Left ventricle myocardium inferior (tissue), 1 donor: ENCODE measurements around the gene PRTG. TPM values are rescaled to one million over a fixed set of nuclear protein-coding genes. Genes with fewer than 3 reads are reported as not detected.

Source experiments
- DNase-seq: peaks from one replicate; pipeline ENCODE4 v3.0.0-alpha.2; 2020
- H3K27ac ChIP-seq: fragments of 200-600 bp; replicated peaks from 2 replicates; pipeline ENCODE4 v1.8.0; 2021
- H3K27me3 ChIP-seq: fragments of 200-600 bp; 2 replicates; pipeline ENCODE4 v1.8.0; 2021; ENCODE audit warnings: low read depth
- H3K36me3 ChIP-seq: fragments of 200-600 bp; 2 replicates; pipeline ENCODE4 v1.8.0; 2021
- H3K4me1 ChIP-seq: fragments of 200-600 bp; 2 replicates; pipeline ENCODE4 v1.8.0; 2021
- H3K4me3 ChIP-seq: fragments of 200-600 bp; 2 replicates; pipeline ENCODE4 v1.8.0; 2021; ENCODE audit warnings: mild to moderate bottlenecking, moderate library complexity
- H3K9me3 ChIP-seq: fragments of 200-600 bp; replicated peaks from 2 replicates; pipeline ENCODE4 v1.8.0; 2021
- CTCF ChIP-seq: fragments of 200-600 bp; IDR thresholded peaks from 2 replicates; pipeline ENCODE4 v1.8.0; 2021; ENCODE audit warnings: antibody characterized with exemption, mild to moderate bottlenecking, borderline replicate concordance
- intact Hi-C: fragments of 100-400 bp; cut with micrococcal nuclease; formaldehyde crosslinking; loops from one replicate; pipeline ENCODE4 v1.11.0; 2022
- total RNA-seq: library from RNA; stranded (reverse); fragmentation: NEBNext Ultra II Directional; extraction: Animal tissue kit (Norgen Biotek cat#: 25700); gene quantifications from one replicate; pipeline ENCODE4 v1.2.1, GENCODE V29; 2021
- donor health status: DM: no; HTN: yes; CAD: no; lungs with severe emphysema.

Gene PRTG
- total RNA-seq, 1 donor from 2014 or later = 0.69 TPM

GRCh38 chr15:55562601-55563000, 180.4 kb downstream of the PRTG start:
- H3K27ac ChIP-seq = no peak overlapping the region
- no peak for DNase-seq
- H3K36me3 ChIP-seq = no peaks in the 10 kb centered on the region
- no peak overlapping the region for H3K4me3 ChIP-seq
- H3K27me3 ChIP-seq = no peaks in the 10 kb centered on the region
- H3K9me3 ChIP-seq = peaks cover 29% of the 10 kb centered on the region
- H3K4me1 ChIP-seq = no peaks in the 10 kb centered on the region
- intact Hi-C loops = no loop called here
- no peak for TF ChIP-seq CTCF

Other genes starting within 250 kb of the PRTG start
- 0.47 TPM for gene DNAAF4, start 234.9 kb downstream of the PRTG start, total RNA-seq
- 5.2 TPM for gene PYGO1, start 154.8 kb downstream of the PRTG start, total RNA-seq